NCI-H1048 (cell line): ENCODE results near the gene MOGAT3.

Experiments used
- DNase-seq: peaks from one replicate; lab custom pipeline; 2025; lab: John Stamatoyannopoulos, UW

MOGAT3 gene

GRCh38 chr7:101233907-101234547 is 33.2 kb upstream of the MOGAT3 start:
- no peak for DNase-seq

- DNase-seq, result peak; percentile 24
Measured at GRCh38 chr7:101232141-101232850, 31.5 kb upstream of the MOGAT3 start.

DNA sequence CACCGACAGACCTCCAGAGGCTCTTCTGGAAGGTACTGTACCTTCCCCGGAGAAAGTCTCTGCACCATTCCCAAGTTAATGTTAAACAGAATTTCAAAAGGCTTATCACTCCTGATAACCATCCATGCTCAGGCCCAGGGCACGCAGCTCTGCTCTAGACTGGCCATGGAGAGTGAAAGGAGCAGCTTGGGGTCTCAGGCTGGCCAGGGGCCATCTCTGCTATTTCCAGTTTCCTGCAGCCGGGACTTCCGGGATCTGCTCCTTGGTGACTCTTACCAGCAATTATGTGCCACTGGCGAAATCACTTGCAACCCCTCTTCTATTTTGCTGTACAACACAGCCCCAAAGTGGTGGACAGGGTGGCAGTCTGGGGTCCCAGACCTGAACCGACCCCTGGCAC is 30.8 kb upstream of the MOGAT3 start:
- DNase-seq, result no peak

- no peak for DNase-seq
Measured at GRCh38 chr7:101226721-101227120, 25.9 kb upstream of the MOGAT3 start.

- DNase-seq, result no peak
Measured at GRCh38 chr7:101225650-101226049, 24.8 kb upstream of the MOGAT3 start.

DNA sequence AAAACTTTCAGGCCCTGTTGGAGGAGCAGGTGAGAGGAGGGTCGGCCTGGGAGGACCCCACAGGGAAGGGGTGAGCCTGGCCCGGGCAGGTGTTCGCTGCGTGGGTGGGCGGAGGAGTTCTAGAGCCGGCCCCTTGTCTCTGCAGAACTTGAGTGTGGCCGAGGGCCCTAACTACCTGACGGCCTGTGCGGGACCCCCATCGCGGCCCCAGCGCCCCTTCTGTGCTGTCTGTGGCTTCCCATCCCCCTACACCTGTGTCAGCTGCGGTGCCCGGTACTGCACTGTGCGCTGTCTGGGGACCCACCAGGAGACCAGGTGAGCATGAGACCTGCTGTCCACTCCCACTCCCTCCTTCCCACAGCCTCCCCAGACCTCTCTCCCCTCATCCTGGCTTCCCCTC is 22.7 kb upstream of the MOGAT3 start:
- DNase-seq, result no peak

- no peak for DNase-seq
Measured at GRCh38 chr7:101222275-101222830, 21.5 kb upstream of the MOGAT3 start.

DNA sequence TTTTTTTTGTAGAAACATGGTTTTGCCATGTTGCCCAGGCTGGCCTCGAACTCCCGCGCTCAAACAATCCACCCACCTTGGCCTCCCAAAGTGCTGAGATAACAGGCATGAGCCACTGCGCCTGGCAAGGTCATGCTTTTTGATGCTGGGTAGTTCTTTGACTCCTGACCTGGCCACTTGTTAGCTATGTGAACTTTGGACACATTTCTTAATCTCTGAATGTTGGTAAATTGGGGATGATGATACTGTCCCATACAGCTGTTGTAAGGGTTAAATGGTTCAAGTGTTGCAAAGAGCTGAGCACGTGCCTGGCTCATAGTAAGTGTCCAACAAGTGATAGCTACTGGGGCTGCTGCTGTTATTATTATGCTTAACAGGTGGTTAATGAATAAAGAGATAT is 19.5 kb upstream of the MOGAT3 start:
- DNase-seq, result no peak

GRCh38 chr7:101218236-101219125 is 17.6 kb upstream of the MOGAT3 start:
- DNase-seq, result no peak

DNA sequence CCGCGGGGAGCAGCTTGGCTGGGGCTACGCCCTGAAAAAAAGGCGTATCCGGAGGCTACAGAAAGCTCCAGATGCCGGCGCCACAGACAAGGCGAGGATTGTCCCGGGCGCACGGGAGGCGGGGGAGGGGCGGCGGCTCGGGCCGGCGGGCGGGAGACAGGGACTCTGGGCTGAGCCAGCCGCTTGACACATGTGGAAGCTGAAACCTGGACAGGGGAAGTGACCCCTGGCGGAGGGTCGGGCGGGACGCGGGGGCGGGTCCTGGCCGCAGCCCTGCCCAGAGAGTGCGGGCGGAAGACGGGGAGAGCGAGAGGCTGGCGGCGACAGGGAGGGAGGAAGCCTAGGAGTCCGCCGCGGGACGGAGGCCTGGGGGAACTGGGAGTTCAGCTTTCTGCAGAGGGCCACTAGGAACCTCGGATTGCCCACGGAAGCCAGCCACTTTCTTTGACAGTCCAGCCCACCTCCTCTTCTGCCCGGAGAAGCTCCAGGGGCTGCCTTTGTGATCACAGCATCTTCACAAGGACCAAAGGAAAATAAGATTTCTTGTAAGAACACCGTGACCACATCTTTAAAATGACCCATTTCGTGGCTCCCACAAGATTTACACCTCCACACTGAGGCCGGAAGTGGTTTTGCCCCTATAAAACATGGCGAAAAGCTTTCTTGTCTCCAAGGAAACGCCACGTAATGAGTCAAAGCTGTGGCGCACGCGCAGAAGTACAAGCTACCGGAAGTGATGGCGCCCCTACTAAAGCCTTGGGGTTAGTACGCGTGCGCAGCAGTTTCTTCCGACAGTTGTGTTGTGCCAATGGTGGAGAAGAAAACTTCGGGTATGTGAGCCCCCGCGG is 16.8 kb upstream of the MOGAT3 start, which contains the start of the genes PLOD3 and ZNHIT1:
Gene PLOD3 (minus strand): TSS at position 194 of the 848 bp plus-strand sequence. CDS start 307 bp downstream, outside the sequence.
Gene ZNHIT1 (plus strand): TSS at position 778 of the 848 bp plus-strand sequence. CDS start 31 bp downstream, at position 809.
- DNase-seq, result peak; percentile 91

GRCh38 chr7:101216860-101217387 is 16.1 kb upstream of the MOGAT3 start:
- no peak for DNase-seq

GRCh38 chr7:101216001-101216859 is 15.4 kb upstream of the MOGAT3 start:
- no peak for DNase-seq

DNA sequence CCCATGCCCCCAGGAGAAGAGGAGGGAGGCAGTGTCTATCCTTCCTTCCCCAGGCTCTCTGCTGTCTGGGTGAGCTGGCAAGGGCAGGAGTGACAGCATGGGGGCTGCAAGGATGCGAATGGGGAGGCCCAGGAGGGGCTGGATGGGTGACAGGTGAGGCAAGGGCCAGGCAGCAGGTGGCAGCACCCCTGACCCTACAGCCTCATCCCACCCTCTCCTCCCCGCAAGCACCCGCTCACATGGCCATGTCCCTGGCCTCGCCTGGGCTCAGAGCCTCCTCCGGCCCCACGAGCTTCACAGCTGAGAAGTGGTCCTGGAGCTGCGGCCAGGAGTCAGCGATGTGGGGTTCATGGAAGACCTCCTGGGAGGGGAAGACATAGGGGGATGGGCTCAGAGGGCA is 11.2 kb upstream of the MOGAT3 start:
- no peak for DNase-seq

DNA sequence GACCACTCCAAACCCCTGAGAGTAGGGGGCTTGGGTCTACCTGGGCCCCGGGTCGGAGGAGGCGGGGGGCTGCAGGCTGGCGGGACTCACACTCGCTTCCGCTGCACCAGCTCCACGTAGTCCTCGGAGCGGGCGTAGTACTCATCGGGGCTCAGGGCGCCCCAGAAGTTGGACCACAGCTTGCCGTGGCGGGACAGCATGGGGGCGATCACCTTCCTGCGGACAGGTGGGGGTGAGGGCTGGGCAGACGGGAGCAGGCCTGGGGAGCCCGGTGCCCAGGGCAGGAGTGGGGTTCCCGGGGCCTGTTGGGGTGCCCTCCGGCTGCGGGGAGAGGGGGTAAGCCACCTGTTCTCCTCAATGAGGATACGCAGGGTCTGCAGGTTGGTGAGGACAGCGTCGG is 10.7 kb upstream of the MOGAT3 start:
- DNase-seq, result no peak

GRCh38 chr7:101210143-101210542 is 9.3 kb upstream of the MOGAT3 start:
- no peak for DNase-seq

- no peak for DNase-seq
Measured at GRCh38 chr7:101208794-101209193, 8.0 kb upstream of the MOGAT3 start.

DNA sequence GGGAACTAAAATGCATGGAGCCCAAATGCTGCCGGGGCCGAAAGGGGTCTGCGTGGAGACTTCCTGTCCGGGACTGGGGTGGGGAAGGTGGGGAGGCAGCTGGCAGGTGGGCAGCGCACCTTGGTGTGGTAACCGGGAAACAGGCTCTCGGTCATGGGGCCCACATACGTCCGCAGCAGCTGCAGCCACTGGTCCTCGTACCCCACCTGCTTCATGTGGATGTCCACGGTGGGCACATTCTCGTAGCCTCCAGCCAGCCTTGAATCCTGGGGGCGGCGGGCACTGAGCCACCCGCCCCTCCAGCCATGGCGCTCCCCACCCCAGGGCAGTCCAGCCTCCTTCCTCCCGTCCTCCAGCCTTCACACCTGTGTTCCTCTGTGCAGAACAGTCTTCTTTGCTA is 6.6 kb upstream of the MOGAT3 start:
- DNase-seq, result no peak

DNA sequence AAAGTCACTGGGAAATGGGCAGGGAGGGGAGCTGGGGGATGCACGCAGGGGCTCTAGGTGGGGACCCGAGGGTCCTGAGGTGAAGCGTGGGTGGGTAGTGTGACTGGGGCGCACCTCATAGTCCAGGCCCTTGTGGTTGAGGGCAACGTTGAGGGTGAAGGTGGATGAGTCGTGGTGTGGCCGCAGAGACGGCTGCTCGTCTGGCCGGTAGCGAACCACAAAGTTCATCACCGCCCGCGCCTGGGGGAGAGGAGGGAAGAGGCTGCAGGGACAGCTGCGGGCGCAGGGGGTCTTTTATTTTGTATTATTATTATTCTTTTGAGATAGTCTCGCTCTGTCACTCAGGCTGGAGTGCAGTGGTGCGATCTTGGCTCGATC is 5.8 kb upstream of the MOGAT3 start:
- no peak for DNase-seq

- DNase-seq, result no peak
Measured at GRCh38 chr7:101205901-101206664, 5.2 kb upstream of the MOGAT3 start.
